Lower lobe of right lung (tissue), 2 donors: ENCODE data around the gene RALGPS2. TPM values are rescaled to one million over a fixed set of nuclear protein-coding genes. Genes with fewer than 3 reads are reported as not detected.

Experiments used
- ATAC-seq, 2 donors: fragments of 200-7000 bp; cut with Tn5 transposase; one replicate each; pipeline ENCODE4 v1.9.1; 2020 to 2022; ENCODE audit warnings: mild to moderate bottlenecking in 2 of 2, moderate library complexity in 2 of 2
- DNase-seq: peaks from one replicate; pipeline ENCODE4 v3.0.0-alpha.2; 2020
- H3K27ac ChIP-seq: fragments of 200-600 bp; one replicate; pipeline ENCODE4 v1.8.0; 2022
- H3K27me3 ChIP-seq: fragments of 200-600 bp; one replicate; pipeline ENCODE4 v1.8.0; 2022; ENCODE audit warnings: low read depth
- H3K36me3 ChIP-seq: fragments of 200-600 bp; one replicate; pipeline ENCODE4 v1.8.0; 2022; ENCODE audit warnings: mild to moderate bottlenecking
- H3K4me1 ChIP-seq: fragments of 200-600 bp; one replicate; pipeline ENCODE4 v1.8.0; 2022
- H3K4me3 ChIP-seq: fragments of 200-600 bp; one replicate; pipeline ENCODE4 v1.8.0; 2022; ENCODE audit warnings: mild to moderate bottlenecking
- H3K9me3 ChIP-seq: fragments of 200-600 bp; one replicate; pipeline ENCODE4 v1.8.0; 2022
- CTCF ChIP-seq: fragments of 200-600 bp; IDR thresholded peaks from one replicate; pipeline ENCODE4 v1.8.0; 2022; ENCODE audit warnings: antibody characterized with exemption, mild to moderate bottlenecking
- intact Hi-C: fragments of 100-400 bp; cut with DNase I; formaldehyde crosslinking; loops from one replicate; pipeline ENCODE4 v1.11.0; 2022
- total RNA-seq: library from RNA; stranded (reverse); fragmentation: NEBNext Ultra II Directional; extraction: Animal tissue kit (Norgen Biotek cat#: 25700); gene quantifications from one replicate; pipeline ENCODE4 v1.2.1, GENCODE V29; 2021
- donor health status: DM: no; HTN: yes; CAD: no; lungs with severe emphysema.

Gene RALGPS2
- total RNA-seq, 1 donor from 2014 or later = 7.5 TPM

GRCh38 chr1:178923512-178923911 lies 198.5 kb downstream of the RALGPS2 start:
- Histone ChIP-seq H3K27ac (no peak overlapping the region), H3K36me3 (no peaks in the 10 kb centered on the region), H3K4me3 (no peak overlapping the region), H3K4me1 (no peaks in the 10 kb centered on the region), H3K27me3 (no peaks in the 10 kb centered on the region), H3K9me3 (peaks cover 7% of the 10 kb centered on the region)
- ATAC-seq (no peak), DNase-seq (no peak)
- TF ChIP-seq CTCF = no peak
- intact Hi-C loops = no loop called here

- DNase-seq (no peak), ATAC-seq (no peak)
- TF ChIP-seq CTCF = no peak
- Histone ChIP-seq H3K36me3 (no peaks in the 10 kb centered on the region), H3K9me3 (peaks cover 7% of the 10 kb centered on the region), H3K4me1 (no peaks in the 10 kb centered on the region), H3K27me3 (no peaks in the 10 kb centered on the region), H3K4me3 (no peak overlapping the region), H3K27ac (no peak overlapping the region)
- intact Hi-C loops = no loop called here
These were observed 201.0 kb downstream of the RALGPS2 start for GRCh38 chr1:178926046-178926445.

- no peaks in the 10 kb centered on the region for H3K4me1 ChIP-seq
- no peak overlapping the region for H3K27ac ChIP-seq
- no peak overlapping the region for H3K4me3 ChIP-seq
- TF ChIP-seq CTCF = no peak
- intact Hi-C loops = no loop called here
- no peaks in the 10 kb centered on the region for H3K36me3 ChIP-seq
- ATAC-seq (no peak), DNase-seq (no peak)
- no peaks in the 10 kb centered on the region for H3K27me3 ChIP-seq
- H3K9me3 ChIP-seq = peaks cover 7% of the 10 kb centered on the region
These were observed 202.0 kb downstream of the RALGPS2 start for GRCh38 chr1:178927003-178927402.

- Histone ChIP-seq H3K4me3 (no peak overlapping the region), H3K27me3 (no peaks in the 10 kb centered on the region), H3K27ac (no peak overlapping the region), H3K9me3 (peaks cover 7% of the 10 kb centered on the region), H3K36me3 (no peaks in the 10 kb centered on the region), H3K4me1 (peaks cover 7% of the 10 kb centered on the region)
- TF ChIP-seq CTCF = no peak
- DNase-seq (no peak), ATAC-seq (no peak)
- intact Hi-C loops = no loop called here
These were observed 203.0 kb downstream of the RALGPS2 start for GRCh38 chr1:178928041-178928440.

GRCh38 chr1:178928976-178929375 lies 203.9 kb downstream of the RALGPS2 start:
- intact Hi-C loops = no loop called here
- Histone ChIP-seq H3K4me1 (peaks cover 16% of the 10 kb centered on the region), H3K27me3 (no peaks in the 10 kb centered on the region), H3K36me3 (no peaks in the 10 kb centered on the region), H3K27ac (no peak overlapping the region), H3K4me3 (no peak overlapping the region), H3K9me3 (peaks cover 7% of the 10 kb centered on the region)
- no peak for ATAC-seq
- no peak for TF ChIP-seq CTCF
- no peak for DNase-seq
